Uterus (tissue), 2 donors: ENCODE measurements around the gene P2RY1.

Experiments used
- CTCF ChIP-seq, 4 experiments: fragments of 200-600 bp in 2 of 4; fragments of 450-650 bp in 2 of 4; sonication (generic) in 2 of 4; IDR thresholded peaks; one replicate each; pipeline ENCODE4 v1.5.1; 2016 to 2019; ENCODE audit warnings: antibody characterized with exemption in 4 of 4, mild to moderate bottlenecking in 2 of 4, moderate library complexity in 1 of 4
- POLR2A ChIP-seq, 2 donors: fragments of 450-650 bp; IDR thresholded peaks; one replicate each; pipeline ENCODE4 v1.6.1; 2016; ENCODE audit warnings: antibody characterized with exemption in 2 of 2, mild to moderate bottlenecking in 1 of 2, moderate library complexity in 1 of 2

GRCh38 chr3:152786977-152787681 lies 47.8 kb upstream of the P2RY1 start:
- TF ChIP-seq CTCF (IDR thresholded peaks at IDR 0.05): no peak
- TF ChIP-seq POLR2A (IDR thresholded peaks at IDR 0.05): no peak
